GM18867 (cell line): Measurements from ENCODE around the gene SPHK1.

Experiments
- ATAC-seq: cut with Tn5 transposase; IDR thresholded peaks from one replicate; pipeline ENCODE4 v1.9.1; 2021; ENCODE audit warnings: mild to moderate bottlenecking, moderate library complexity; ENCODE audit not compliant: unreplicated experiment

Gene SPHK1

DNA sequence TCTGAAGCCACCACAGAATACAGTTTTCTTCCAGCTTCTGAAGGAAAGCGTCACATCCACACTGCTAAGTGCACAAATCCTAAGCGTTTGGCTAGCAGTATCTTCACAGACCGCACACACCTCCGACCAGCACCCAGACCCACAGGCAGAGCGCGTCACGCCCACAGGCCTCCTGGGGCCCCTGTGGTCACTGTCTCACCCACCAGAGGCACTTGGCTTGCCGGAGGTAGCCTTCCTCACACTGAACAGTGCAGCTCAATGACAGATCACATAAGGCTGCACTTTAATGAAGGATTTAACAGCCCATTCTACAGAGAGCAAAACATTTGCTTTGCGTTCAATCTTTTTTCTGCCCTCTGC is 21.2 kb downstream of the SPHK1 start:
- ATAC-seq: no peak

DNA sequence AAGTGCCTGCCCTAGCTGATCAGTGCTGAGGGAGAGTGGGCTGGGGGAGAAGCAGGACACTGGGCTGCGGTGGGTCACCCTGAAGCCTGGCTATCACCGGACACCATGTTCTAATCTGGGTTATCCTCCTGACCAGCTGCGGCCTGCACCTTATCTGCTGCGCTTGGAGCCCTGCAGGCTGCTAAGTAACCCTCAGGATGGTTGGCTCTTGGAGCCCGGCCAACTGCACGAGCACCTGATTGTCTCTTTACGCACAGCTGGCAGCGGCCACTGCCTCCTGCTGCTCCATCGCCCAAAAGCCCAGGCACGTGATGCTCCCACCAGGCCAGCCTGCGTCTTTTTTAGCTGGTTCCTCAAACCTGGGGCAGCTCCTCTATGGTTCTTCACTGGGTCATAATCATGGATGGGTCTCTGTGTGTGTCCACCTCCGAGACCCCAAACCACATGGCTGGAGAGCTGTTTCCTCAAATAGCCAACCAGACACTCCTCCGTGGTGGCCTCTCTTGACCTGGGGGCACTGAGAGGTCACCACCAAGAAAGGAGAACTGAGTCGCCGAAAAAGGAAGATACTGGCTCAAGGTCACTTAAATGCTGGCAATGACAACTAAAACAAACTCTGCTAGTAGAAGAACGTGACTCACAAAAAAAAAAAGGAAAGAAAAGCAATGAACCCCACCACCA is 21.7 kb downstream of the SPHK1 start:
- no peak for ATAC-seq

DNA sequence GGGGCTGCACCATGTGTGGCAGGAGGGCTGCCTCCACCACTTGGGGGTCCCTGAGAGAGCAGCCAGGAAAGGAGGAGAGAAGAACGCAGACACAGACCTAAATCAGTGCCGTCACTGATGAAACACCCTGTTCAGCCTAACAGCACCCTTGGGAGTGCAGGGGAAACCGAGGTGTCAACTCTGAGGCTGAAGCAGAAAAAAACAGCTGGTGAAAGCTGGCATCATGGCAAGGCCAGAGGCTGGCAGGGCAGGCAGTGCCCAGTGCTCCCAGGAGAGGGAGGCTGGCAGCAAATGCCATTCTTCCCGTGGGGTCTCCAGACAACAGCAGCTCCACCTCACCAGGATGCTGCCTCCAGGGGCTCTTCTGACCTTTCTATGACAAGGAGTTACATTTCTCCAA is 23.1 kb downstream of the SPHK1 start:
- ATAC-seq: no peak

DNA sequence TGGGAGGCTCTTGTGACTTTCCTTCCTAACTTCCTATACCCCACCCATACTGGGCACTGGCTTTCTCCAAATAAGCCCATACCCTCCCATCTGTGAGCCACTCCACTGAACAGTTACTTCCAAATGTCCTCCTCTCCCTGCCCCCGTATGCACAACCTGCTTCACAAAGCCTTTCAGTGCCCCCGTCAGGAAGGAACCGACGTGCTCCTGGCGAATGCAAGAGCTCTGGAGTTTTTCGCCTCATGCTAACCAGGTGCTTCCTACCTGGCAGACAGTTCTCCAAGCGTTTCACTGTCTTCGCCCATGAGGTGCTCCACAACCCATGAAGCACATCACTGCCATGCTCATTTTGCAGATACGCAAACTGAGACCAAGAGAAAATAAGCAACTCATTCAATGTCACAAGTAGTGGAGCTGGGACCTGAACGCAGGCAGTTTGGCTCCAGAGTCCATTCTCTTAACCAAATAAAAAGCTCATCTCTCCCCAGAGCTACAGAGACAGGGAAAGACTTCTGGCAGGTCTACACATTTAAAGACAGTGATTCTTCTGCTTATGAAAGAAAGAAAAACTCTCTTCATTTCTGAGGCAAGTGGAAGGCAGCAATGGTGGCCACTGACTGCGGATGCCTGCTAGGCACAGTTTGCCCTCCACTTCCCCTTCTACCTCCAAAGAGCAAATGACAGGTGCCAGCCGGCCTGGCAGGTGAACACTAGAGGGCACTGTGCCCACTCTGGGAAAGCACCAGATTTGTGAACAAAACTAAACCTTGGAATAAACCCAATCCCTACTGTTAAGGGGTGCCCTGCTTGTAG is 23.8 kb downstream of the SPHK1 start:
- ATAC-seq: no peak

DNA sequence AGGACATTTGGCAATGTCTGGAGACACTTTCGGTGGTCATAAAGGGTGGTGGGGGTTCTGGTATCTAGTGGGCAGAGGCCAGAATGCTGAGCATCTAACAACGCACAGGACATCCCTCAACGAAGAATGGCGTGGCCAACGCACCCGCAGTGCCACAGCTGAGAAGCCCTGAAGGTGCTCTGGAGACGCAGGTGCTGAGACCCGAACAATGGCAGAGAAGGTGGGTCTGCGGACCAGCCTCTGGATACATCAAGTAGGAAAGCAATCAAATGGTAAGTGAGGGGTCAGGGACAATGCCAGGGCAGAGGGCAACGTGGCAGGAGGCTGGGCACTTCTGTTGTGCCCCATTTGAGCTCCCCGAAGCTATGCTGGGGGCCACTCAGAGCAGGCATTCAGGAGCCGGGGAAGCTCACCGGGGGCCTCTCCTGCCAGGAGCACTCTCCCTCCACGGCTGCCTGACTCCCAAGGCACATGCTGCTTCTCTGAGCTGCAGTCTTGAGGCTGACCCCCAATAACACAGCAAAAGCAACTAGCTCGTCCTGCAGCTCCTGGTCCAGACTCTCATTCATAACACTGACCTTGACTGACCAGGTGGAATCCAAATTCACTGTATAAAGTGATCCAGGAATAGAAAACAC is 26.0 kb downstream of the SPHK1 start:
- no peak for ATAC-seq

DNA sequence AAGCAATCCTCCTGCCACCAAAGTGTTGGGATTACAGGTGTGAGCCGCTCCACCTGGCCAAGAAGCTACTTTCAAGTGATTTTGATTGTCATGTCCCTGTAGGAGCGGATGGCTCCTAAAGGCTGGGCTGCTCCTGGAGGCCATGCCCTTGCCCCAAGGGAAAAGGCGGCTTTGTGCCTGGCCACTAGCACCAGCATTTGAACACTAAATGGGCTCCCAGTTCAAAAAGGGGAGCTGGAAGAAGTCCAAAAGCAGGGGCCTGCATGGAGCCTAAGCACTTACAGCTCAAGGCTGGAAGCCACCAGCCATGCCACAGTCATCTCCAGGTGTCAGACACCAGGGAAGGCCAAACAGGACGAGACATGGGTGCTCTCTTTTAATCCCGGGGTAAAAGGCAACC is 26.8 kb downstream of the SPHK1 start:
- no peak for ATAC-seq

DNA sequence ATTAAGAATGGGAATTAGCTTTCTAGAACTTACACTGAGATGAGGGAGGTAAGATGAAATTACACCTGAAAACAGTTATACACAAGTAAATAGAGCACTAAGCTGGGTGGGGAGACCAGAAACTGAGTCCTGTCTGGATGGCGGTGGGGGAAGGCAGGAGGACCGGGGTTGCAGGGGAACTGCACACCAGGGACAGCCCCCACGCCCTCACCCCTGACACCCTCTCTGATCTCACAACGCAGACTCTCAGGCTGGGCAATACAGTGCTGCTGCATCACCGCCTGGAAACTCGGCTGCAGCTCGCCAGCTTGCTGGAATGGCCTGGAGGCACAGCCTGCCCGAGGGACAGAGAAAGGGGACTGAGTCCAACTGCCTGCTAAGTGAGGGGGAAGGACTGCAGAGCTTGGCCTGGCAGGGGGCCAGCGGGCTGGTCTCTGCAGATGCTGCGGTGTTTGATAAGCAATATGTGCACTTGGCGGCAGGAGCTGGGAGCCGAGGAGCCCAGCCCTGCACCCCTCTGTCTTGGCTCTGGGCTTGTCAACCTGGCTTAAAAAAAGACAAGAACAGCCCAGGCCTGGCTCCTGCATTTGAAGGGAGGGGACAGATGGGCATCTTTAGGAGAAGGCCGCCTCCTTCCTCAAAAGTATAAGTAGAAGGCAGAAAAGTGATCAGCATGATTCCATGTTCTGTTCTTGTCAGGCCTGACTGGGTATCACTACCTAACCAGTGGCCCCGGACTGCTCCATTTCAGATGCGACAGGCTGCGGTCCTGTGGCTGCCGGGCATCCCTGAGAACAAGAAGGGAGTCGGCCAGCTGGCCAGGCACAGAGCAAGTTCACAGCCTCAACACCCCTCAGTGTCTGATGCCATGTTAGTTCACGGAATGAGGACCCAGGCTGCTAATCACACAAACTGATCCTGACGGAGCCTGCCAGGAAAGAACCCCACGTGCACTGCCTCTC is 30.2 kb downstream of the SPHK1 start:
- no peak for ATAC-seq

DNA sequence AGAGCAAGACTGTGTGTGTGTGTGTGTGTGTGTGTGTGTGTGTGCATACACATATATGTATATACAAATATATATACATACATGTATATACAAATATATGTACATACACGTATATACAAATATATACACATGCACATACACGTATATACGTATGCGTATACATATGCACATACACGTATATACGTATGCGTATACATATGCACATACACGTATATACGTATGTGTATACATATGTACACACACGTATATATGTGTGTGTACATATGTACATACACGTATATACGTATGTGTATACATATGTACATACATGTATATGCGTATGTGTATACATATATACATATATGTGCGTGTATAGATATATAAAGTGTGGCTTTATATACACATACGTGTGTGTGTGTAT is 31.4 kb downstream of the SPHK1 start:
- ATAC-seq: no peak

DNA sequence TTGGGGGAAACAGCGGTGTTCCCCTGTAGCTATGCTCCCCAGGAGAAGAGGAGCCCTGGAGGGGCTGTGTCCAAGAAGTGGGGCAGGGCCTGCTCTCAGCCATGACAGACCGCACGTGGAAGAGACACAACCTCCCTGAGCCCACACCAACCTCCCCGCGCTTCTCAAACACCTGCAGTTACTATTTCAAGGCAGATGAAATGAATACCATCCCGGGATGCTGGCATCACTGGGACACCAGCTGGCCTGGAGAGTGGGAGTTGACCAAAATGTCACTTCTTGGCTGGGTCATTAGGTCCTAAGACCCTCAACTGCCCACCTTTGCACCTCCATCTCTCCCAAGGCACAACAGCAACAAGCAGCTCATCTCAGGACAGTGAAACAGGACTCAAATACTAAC is 32.0 kb downstream of the SPHK1 start:
- no peak for ATAC-seq

DNA sequence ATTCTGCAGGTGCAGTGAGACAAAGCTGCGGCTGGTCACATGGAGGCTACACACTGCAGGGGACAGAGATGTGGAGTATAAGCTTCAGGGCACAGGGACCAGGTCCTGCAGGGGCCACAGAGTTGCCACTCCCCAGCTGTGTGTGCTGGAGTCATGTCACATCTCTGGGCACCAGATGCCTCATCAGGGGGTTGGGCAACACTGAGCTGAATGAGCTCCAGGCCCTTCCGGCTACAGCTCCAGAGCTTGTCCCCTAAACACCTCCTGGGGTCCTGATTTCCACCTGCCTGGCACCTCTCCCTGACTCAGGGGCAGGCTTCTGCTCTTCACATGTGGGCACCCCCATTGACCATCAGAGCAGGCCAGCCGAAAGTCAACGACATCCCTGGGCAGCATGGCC is 32.5 kb downstream of the SPHK1 start:
- ATAC-seq: no peak

DNA sequence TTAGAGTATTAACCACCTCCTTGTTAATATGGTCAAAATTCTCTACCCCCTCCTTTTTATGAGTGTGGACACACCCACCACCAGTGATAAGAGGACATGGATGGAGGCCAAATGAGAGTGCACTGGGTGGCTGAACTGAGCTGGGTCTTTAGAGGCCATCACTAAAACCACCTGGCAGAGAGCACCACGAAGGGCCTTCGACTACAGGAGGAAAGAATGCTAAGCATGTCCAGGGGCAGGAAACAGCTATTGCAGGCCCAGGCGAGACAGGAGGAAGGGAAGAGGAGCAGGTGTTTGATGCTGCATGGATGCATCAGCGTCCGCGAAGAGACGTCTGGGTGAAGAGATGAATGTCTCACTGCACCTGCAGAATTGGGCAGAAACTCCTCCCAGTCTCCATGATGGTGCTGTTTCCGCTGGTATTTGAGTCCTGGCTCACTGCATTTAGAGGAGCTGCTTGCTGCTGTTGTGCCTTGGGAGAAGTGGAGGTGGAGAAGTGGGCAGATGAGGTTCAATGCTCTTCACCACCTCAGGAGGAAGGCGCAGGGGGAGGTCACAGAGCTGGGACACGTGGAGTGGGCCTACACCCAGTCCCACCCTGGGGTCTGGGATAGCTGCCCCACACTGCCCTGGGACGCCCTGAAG is 33.2 kb downstream of the SPHK1 start:
- no peak for ATAC-seq

DNA sequence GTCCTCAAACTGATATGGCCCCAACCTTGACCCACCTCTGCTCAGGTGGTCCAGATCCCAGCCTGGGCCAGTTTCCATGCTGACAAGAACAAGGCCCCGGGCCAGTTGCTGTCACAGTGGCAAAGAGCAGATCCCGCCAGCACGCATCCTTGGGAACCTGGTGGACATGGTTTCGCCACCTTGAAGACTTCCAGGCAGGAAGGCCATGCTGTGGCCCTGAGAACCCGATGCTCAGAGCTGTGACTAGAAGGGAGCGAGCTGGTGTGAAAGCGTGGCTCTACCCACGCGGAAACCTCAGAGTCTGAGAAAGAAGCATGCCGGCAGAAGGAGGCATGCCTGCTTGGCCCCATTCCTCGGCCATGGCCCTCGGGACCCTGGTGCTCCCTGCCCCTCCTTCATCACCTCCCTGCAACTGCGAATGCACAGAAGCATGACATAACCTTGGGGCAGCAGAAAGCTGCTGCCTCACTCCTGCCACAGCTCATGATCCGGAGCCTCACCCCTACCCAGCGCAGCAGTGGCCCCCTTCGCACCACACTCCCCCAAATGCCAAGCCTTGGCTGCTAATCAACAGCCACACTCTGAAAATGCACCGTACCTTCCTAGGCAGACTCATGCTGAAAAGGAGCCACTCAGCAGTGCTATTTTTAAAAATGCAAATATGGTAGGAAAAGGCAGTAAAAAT is 35.3 kb downstream of the SPHK1 start:
- ATAC-seq: no peak

DNA sequence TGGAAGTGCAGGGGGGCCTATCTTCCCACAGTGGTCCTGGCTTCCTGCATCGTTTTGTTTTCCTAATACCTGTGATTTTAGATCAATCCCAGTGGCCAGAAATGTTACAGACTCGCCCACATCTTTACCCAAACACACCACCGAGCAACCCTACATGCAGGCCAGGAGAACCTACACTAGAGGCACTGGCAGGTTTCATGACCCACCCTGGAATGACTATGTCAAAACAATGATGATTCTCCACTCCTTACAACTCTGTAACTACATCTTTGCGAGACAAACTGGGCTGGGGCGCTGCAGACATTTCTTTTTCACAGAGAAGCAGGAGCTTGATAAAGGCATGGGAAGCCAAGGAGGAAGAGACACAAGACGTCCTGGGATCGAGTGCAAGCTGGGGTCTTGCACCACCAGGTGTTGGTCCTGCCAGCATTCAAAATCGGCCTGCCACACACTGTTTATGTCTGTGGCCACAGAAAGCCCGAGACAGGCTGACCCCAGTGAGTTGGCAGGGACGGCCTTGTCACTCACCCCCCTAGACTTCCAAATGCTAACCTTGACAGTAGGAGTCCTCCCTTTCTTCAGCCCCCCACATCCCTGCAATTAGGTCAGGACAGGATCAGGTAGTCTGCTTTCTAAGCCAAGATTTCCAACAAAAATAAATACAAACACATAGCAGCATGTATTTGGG is 36.1 kb downstream of the SPHK1 start:
- no peak for ATAC-seq

DNA sequence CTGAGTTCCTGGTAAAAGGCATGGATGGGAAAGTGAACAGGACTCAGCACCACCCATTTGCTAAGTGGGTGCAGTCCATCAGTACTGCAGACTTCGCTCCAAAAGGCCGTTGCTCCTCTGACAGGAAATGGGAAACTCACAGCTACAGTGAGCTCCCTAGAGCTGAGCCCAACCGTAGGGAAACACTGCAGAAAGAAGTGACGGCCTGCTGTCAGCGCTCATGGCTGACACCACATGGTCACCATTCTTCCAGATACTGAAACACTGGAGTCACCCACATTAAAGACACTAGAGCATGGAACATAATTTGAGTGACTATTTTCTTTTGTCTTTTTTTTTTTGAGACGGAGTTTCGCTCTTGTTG is 36.6 kb downstream of the SPHK1 start:
- ATAC-seq: no peak

DNA sequence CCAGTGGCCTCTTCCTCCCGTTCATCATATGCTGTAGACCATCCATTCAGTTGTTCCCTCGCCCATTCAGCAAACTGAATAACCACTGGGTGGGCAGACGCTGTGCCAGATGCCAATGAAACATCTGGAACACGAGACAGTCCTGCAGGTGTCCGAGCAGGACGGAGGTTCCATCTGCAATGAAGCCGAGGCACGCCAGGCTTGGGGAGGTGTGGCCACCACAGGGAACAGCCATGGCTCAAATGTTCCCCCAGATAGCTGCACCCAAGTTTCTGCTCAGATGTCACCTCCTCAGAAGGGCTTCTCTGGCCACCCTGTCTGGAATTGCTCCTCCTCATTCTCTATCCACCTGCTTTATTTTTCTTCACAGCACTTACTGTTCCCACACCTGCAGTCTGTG is 38.0 kb downstream of the SPHK1 start:
- ATAC-seq: no peak

DNA sequence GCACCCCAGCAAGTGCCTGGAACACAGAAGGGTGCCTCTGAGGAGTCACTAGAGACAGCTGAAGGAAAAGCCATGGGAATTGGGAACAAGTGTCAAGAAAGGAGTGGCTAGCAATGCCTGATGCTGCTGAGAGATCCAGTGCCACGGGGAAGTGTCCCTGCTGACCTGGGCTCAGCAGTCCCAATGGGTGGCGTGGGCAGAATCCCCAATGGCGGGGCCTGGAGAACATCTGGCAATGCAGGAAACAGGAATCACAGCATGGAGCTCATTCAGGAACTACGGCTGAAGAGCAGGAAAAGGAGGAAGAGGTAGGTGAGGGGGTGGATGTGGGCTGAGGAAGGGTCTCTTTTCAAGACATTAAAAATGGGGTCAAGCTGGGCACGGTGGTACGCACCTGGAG is 38.5 kb downstream of the SPHK1 start:
- ATAC-seq: no peak

DNA sequence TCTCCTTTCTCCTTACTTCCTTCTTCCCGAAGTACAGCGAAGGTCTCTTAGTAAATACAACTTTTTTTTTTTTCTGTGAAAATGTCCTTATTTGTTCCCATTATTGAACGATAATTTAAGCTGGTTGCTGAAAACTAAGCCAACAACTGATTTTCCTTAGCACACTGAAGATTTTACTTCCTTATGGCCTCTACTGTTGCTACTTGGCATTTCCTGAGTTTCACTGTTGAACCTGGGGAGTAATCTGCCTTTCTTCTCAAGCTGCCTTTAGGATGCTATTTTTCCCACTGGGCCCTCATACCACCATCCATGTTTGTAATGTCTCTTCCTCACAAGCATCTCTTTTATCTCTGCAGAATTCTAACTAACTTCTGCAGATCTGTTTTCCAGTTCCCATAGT is 42.4 kb downstream of the SPHK1 start:
- no peak for ATAC-seq

DNA sequence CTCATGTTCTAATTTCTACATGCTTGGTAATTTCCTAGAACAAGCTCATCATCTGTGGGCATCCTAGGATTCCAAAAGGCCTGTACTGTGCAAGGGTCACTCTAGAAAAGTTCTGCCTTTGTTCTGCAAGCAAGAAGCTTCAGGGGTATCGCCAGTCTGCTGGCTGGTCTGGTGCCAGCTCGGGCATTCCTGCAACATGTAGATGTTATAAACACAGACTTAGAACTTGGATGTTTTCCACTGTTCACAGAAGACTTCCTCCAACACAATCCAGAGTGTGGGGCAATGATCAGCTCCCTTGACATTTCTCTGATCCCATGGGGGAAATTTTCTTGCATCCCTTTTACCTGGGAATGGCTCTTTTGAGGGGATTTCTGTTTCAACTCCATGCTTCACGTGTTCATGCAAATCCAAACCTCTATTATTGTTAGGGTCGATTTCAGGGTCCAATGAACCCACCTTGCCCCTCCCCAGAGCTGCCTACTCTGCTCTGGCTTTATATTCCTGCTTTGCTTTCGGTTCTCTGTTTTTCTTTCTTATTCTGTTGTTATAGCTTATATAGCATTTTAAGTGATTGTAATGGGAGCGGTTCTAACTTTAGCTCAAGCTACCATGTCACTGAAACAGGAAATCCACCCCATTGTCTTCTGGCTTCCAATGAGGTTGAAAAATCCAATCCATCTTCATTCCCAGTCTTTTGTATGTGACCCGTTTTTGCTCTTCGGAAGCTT is 43.3 kb downstream of the SPHK1 start:
- no peak for ATAC-seq

DNA sequence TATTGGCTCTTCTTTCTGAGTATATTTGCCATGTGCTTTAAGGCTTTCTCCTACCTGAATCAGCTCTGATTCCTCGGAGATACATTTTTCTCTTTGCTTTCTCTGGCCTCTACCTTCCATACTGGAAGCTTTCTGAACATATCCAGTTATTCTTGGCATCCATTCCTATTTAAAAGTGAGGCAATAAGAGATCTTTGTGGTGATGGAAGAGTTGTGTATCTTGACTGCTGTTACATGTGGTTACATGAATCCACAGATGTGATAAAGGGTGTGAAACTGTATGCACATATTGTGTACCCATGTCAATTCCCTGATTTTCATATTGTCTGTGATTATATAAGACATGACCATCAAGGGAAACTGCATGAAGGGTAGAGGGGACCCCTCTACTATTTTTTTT is 44.1 kb downstream of the SPHK1 start:
- ATAC-seq: no peak
